Spleen (tissue), 13 donors: ENCODE data around the gene DNALI1. TPM values are rescaled to one million over a fixed set of nuclear protein-coding genes. Genes with fewer than 3 reads are reported as not detected.

Source experiments
- DNase-seq: peaks from one replicate; pipeline ENCODE4 v3.0.0-alpha.2; 2020
- H3K27ac ChIP-seq, 8 donors: fragments of 200-600 bp; sonication (generic) in 7 of 8; 1 replicate in 4 of 8; 2 replicates in 4 of 8; pipeline versions ENCODE4 v1.5.0 to v1.8.0; 2016 to 2021; ENCODE audit warnings: inconsistent platforms in 4 of 8, mild to moderate bottlenecking in 4 of 8, moderate library complexity in 1 of 8
- H3K27me3 ChIP-seq, 7 donors: fragments of 200-600 bp; sonication (generic) in 6 of 7; replicated peaks in 1 of 7; 1 replicate in 4 of 7; 2 replicates in 3 of 7; pipeline versions ENCODE4 v1.5.0 to v1.8.0; 2016 to 2021; ENCODE audit warnings: inconsistent platforms in 3 of 7, mild to moderate bottlenecking in 1 of 7
- H3K36me3 ChIP-seq, 6 donors: fragments of 200-600 bp; sonication (generic) in 5 of 6; 1 replicate in 4 of 6; 2 replicates in 2 of 6; pipeline versions ENCODE4 v1.5.0 to v1.8.0; 2016 to 2021; ENCODE audit warnings: inconsistent platforms in 2 of 6
- H3K4me1 ChIP-seq, 6 donors: fragments of 200-600 bp; sonication (generic) in 5 of 6; 1 replicate in 3 of 6; 2 replicates in 3 of 6; pipeline versions ENCODE4 v1.5.0 to v1.8.0; 2016 to 2021; ENCODE audit warnings: inconsistent platforms in 3 of 6
- H3K4me3 ChIP-seq, 8 donors: fragments of 200-600 bp; sonication (generic) in 7 of 8; 1 replicate in 4 of 8; 2 replicates in 4 of 8; pipeline versions ENCODE4 v1.5.0 to v1.8.0; 2016 to 2021; ENCODE audit warnings: inconsistent platforms in 4 of 8, mild to moderate bottlenecking in 4 of 8, moderate library complexity in 2 of 8
- H3K9me3 ChIP-seq, 8 donors: fragments of 200-600 bp; sonication (generic) in 7 of 8; 1 replicate in 4 of 8; 2 replicates in 4 of 8; pipeline versions ENCODE4 v1.5.0 to v1.8.0; 2016 to 2021; ENCODE audit warnings: inconsistent platforms in 4 of 8
- POLR2A ChIP-seq, 3 donors: fragments of 450-650 bp; IDR thresholded peaks; one replicate each; pipeline ENCODE4 v1.5.1; 2017; ENCODE audit warnings: antibody characterized with exemption in 3 of 3, mild to moderate bottlenecking in 1 of 3
- POLR2AphosphoS5 ChIP-seq, 3 donors: sonication (generic); formaldehyde crosslinking; IDR thresholded peaks; one replicate each; pipeline ENCODE4 v1.5.1; 2017; ENCODE audit warnings: antibody characterized with exemption in 3 of 3
- WGBS, 5 donors: extraction: QIAGEN DNeasy Blood & Tissue Kit in 3 of 5; methylation state at CpG; one replicate each; pipeline versions ENCODE4 v1.1.5 to v1.1.7; 2013 to 2018; 5-methylcytosine and 5-hydroxymethylcytosine counted together
- intact Hi-C: fragments of 100-400 bp; cut with DNase I; formaldehyde crosslinking; loops from one replicate; pipeline ENCODE4 v1.15.0; 2023; ENCODE audit warnings: low total_unique reads
- long read RNA-seq, 2 donors: transcript quantifications; one replicate each; lab custom pipeline, GENCODE V29; 2026
- polyA plus RNA-seq, 3 donors: library from polyadenylated mRNA; stranded (reverse); fragments of 200-250 nt; gene quantifications; one replicate each; pipeline ENCODE4 v1.2.1, GENCODE V29; 2013
- total RNA-seq, 7 donors: library from RNA; depleted of rRNA in 3 of 7; stranded (reverse); fragments of >200 nt in 3 of 7; fragmentation: NEBNext Ultra II Directional in 4 of 7; extraction: Animal tissue kit (Norgen Biotek cat#: 25700) in 4 of 7; gene quantifications; one replicate each; pipeline versions ENCODE4 v1.1.0 to v1.2.1, GENCODE V29; 2016 to 2021
- TF ChIP-seq, protein P1 (sequence below), 11 experiments: fragments of 200-600 bp in 7 of 11; fragments of 450-650 bp in 4 of 11; sonication (generic) in 4 of 11; IDR thresholded peaks in 8 of 11; conservative IDR thresholded peaks in 3 of 11; 1 replicate in 7 of 11; 2 replicates in 4 of 11; pipeline versions ENCODE4 v1.4.0 to v1.8.0; 2016 to 2021; ENCODE audit warnings: antibody characterized with exemption in 11 of 11, inconsistent platforms in 4 of 11, mild to moderate bottlenecking in 1 of 11
- donor health status: healthy with polysubstance abuse.
- donor health status: DM: no; HTN: no; CAD: no; lungs with moderate emphysema.
- donor health status: DM: no; HTN: no; CAD: no.
- donor health status: Bipolar disorder and iron deficiency.
- donor health status: healthy.
- donor health status: DM: no; HTN: no; CAD: no.
- donor health status: DM: yes; HTN: yes; CAD: no.

Gene DNALI1
- total RNA-seq, result 1 to 10 TPM in 6 of 7 donors, under 1 TPM in 1; 0.98 to 2.6 (median 1.7) TPM
- polyA plus RNA-seq, result 1 to 10 TPM; 1.2 to 2.2 (median 1.5) TPM
- long read RNA-seq, donor 1, partial matches to known transcripts, result 0 of 2 reads
- long read RNA-seq, donor 1, other reads (novel, unspliced or antisense), result 0 of 2 reads
- long read RNA-seq, donor 2, partial matches to known transcripts, result 0 of 4 reads
- long read RNA-seq, donor 2, other reads (novel, unspliced or antisense), result 0 of 4 reads

DNA sequence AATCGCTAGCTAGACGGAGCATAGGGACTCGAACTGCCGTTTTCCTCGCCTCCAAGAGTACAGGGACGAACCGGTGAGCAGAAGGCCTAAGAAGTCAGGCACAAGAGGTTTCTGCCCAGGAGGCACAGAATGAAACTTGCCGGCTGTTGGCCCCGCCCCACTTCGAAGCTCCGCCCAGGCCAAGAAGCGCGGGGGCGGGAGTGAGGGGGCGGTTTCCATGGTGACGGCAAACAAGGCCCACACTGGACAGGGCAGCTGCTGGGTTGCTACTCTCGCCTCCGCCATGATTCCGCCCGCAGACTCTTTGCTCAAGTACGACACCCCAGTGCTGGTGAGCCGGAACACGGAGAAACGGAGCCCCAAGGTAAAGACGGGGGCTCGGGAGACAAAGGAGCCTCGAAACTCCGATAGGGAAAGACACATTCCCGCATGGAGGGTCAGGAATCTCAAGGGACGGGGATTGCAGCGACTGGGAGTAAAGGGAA lies at the start of gene DNALI1:
DNALI1 (plus strand) TSS at position 229 of the 485 bp plus-strand sequence; CDS start at position 284, 55 bp downstream.
- Histone ChIP-seq H3K9me3 (no peaks in the 10 kb centered on the region), H3K4me3 (peak within 1 kb of the TSS in 5 of 8 donors; percentile 14 to 56 (median 21)), H3K4me1 (peaks cover 10 to 40% (median 30%) of the 10 kb centered on the region in 6 donors), H3K36me3 (peaks cover 0 to 9% (median 3%) of the 10 kb centered on the region in 6 donors), H3K27me3 (peaks cover 0 to 13% (median 0%) of the 10 kb centered on the region in 7 donors), H3K27ac (peak within 1 kb of the TSS in 2 of 8 donors; percentile 36 to 42)
- peak; percentile 79 for DNase-seq
- peak; percentile 23 to 70 (median 51) for TF ChIP-seq POLR2AphosphoS5 (IDR thresholded peaks at IDR 0.05)
- TF ChIP-seq, protein P1, sequence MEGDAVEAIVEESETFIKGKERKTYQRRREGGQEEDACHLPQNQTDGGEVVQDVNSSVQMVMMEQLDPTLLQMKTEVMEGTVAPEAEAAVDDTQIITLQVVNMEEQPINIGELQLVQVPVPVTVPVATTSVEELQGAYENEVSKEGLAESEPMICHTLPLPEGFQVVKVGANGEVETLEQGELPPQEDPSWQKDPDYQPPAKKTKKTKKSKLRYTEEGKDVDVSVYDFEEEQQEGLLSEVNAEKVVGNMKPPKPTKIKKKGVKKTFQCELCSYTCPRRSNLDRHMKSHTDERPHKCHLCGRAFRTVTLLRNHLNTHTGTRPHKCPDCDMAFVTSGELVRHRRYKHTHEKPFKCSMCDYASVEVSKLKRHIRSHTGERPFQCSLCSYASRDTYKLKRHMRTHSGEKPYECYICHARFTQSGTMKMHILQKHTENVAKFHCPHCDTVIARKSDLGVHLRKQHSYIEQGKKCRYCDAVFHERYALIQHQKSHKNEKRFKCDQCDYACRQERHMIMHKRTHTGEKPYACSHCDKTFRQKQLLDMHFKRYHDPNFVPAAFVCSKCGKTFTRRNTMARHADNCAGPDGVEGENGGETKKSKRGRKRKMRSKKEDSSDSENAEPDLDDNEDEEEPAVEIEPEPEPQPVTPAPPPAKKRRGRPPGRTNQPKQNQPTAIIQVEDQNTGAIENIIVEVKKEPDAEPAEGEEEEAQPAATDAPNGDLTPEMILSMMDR (IDR thresholded peaks at IDR 0.05 in 8 of 11, conservative IDR thresholded peaks at IDR 0.05 in 3 of 11), result no peak
- 28 to 37% (median 31%) methylated on average over 31 of the region's 31 CpGs for WGBS, 5 donors
- intact Hi-C loops, result no loop called here

DNA sequence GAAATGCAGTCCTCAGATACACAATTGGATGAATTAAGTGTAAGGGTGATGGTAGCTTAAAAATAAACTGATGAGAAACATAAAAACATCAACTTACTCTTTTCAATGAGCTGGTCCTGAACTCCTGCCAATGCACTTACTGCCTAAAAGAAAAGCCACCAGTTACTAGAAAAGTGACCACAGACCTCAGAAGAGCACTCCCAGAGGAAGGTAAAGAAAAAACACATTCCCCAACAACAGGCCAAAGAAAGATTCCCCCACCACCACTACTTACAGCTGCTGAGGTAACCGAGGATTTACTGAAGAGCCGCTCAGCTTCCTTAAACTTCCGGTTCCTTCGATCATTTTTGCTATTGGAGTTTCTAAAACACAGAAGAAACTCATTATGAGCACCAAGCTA lies 47.6 kb upstream of the DNALI1 start:
- TF ChIP-seq POLR2AphosphoS5 (IDR thresholded peaks at IDR 0.05) (no peak), POLR2A (IDR thresholded peaks at IDR 0.05) (no peak)
- TF ChIP-seq, protein P1 (IDR thresholded peaks at IDR 0.05 in 8 of 11, conservative IDR thresholded peaks at IDR 0.05 in 3 of 11), result no peak
- Histone ChIP-seq H3K27ac (no peak overlapping the region), H3K27me3 (no peaks in the 10 kb centered on the region), H3K9me3 (no peaks in the 10 kb centered on the region), H3K4me1 (peaks cover 9 to 67% (median 31%) of the 10 kb centered on the region in 6 donors), H3K36me3 (peaks cover 2 to 91% (median 41%) of the 10 kb centered on the region in 6 donors), H3K4me3 (no peak overlapping the region)
- DNase-seq, result no peak
- intact Hi-C loops, result no loop called here
- 76 to 90% (median 81%) methylated on average over 4 of the region's 4 CpGs for WGBS, 5 donors

DNA sequence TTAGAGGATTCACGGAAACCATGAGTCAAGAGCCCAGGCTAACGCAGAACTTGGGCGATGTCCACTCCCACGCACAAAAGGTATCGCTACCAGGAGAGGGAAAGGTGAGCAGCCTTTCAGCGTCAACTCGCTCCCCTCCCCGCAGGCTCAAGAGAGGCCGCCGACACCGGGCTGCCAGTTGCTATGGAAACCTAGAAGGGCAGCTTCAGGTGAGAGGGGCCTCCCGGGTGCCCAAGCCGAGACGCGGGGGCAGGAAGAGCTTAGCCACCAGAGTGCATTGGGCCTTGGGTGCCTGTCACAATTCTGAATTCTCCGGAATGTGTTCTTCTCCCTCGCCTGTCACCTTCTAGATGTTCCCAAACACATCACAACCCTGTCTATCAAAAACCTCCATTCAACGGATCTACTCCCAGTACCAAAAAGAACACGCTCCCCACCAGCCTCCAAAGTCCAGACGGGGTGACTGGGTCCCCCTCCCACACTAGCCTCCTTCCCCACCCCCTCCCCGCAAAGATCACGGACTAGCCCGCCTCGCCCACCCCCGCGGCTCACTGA lies 42.9 kb upstream of the DNALI1 start:
- DNase-seq, result peak; percentile 81
- Histone ChIP-seq H3K9me3 (no peaks in the 10 kb centered on the region), H3K27ac (peak overlapping the region in 7 of 8 donors; percentile 88 to 98 (median 95)), H3K4me1 (peaks cover 9 to 53% (median 30%) of the 10 kb centered on the region in 6 donors), H3K36me3 (peaks cover 0 to 44% (median 19%) of the 10 kb centered on the region in 6 donors), H3K4me3 (peak overlapping the region; percentile 92 to 100 (median 100)), H3K27me3 (no peaks in the 10 kb centered on the region)
- intact Hi-C loops, result loop anchor here (2.0 kb wide), 1 partner anchor 39 kb away; no protein-coding TSS in a partner anchor
- 4 to 7% (median 6%) methylated on average over 20 to 26 of the region's 26 CpGs for WGBS, 5 donors
- TF ChIP-seq, protein P1 (IDR thresholded peaks at IDR 0.05 in 8 of 11, conservative IDR thresholded peaks at IDR 0.05 in 3 of 11), result no peak
- no peak for TF ChIP-seq POLR2AphosphoS5 (IDR thresholded peaks at IDR 0.05)
- TF ChIP-seq POLR2A (IDR thresholded peaks at IDR 0.05), result no peak
